ENCODE results near the gene HSPE1. TPM values are rescaled to one million over a fixed set of nuclear protein-coding genes. Genes with fewer than 3 reads are reported as not detected.

The HSPE1 gene
- total and polyA plus RNA-seq, 2 donors (not counting 3 experiments of a cell fraction or from before 2014, with no cell fraction given), result 59.8 to 145 TPM

DNA sequence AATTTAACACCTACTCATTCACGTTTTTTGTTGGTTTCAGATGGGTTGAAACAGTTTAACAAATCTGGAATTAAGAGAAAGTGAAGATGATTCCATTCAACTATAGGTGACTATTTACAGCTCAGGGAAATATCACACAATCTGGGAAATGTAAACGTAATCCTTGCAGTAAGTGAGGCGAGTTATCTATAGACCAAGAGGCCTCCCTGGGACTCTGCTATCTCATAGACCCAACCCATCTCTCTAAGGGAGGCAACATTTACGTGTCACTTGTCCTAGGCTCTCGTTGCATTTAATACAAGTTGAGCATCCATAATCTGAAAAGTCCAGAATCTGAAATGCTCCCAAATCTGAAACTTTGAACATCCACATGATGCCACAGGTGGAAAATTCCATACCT lies 13.7 kb downstream of the HSPE1 start:
- Histone ChIP-seq H3K9ac (replicated peaks; ENCODE audit: extremely low read depth, insufficient read depth, low read length) (no peak overlapping the region), H3K27ac (ENCODE audit: insufficient read depth, low read depth, low read length) (no peak overlapping the region), H3K9me1 (replicated peaks; ENCODE audit: control insufficient read depth, extremely low read depth, insufficient read depth, low read length) (no peaks in the 10 kb centered on the region), H3K79me2 (ENCODE audit: control insufficient read depth, insufficient read depth, low read length) (peaks cover 31% of the 10 kb centered on the region), H2AFZ (ENCODE audit: low read depth, low read length) (no peak overlapping the region), H3K4me1 (ENCODE audit: control insufficient read depth, extremely low read depth, insufficient read depth, low read length) (peaks cover 17% of the 10 kb centered on the region), H3K36me3 (ENCODE audit: control insufficient read depth in 2 of 2, extremely low read depth in 1 of 2, insufficient read depth in 2 of 2, low read length in 2 of 2) (no peaks in the 10 kb centered on the region), H3K9me3 (replicated peaks; ENCODE audit: control insufficient read depth, insufficient read depth, low read length) (no peaks in the 10 kb centered on the region), H3K27me3 (ENCODE audit: control insufficient read depth in 2 of 2, insufficient read depth in 2 of 2, low read length in 2 of 2) (no peaks in the 10 kb centered on the region), H3K4me3 (replicated peaks in 1 of 3; ENCODE audit: insufficient read depth in 1 of 3, low read depth in 1 of 3, low read length in 3 of 3) (no peak overlapping the region), H4K20me1 (replicated peaks; ENCODE audit: control insufficient read depth, extremely low read depth, insufficient read depth, low read length) (peaks cover under 1% of the 10 kb centered on the region), H3K4me2 (ENCODE audit: insufficient read depth, low read length) (no peak overlapping the region)
- ChIA-PET CTCF (interaction anchor here (1.0 kb wide), 1 partner anchor 12 kb away, joined by 3 read pairs; no protein-coding TSS in a partner anchor), POLR2A (interaction anchor here (1.5 kb wide), 1 partner anchor 14 kb away, joined by 7 read pairs; the partner anchor contains the start of genes HSPD1 and HSPE1)
- no peak for DNase-seq (ENCODE audit: low read depth, low spot score)
- no peak for FAIRE-seq
- intact Hi-C loops (cut with micrococcal nuclease) (no loop called here), dilution Hi-C loops (cut with MboI; ENCODE audit: extremely low pct_ligation_motif_present, low sequenced_read_pairs) (no loop called here)
- BruUV-seq (replicated peaks), result no TSS peak
- no peak for TF ChIP-seq POLR2AphosphoS5 (IDR thresholded peaks at IDR 0.05; ENCODE audit: insufficient read depth, low read depth, low read length)
- no peak for TF ChIP-seq MYC (IDR thresholded peaks at IDR 0.05; ENCODE audit: low read depth, low read length)
- TF ChIP-seq, protein P1, sequence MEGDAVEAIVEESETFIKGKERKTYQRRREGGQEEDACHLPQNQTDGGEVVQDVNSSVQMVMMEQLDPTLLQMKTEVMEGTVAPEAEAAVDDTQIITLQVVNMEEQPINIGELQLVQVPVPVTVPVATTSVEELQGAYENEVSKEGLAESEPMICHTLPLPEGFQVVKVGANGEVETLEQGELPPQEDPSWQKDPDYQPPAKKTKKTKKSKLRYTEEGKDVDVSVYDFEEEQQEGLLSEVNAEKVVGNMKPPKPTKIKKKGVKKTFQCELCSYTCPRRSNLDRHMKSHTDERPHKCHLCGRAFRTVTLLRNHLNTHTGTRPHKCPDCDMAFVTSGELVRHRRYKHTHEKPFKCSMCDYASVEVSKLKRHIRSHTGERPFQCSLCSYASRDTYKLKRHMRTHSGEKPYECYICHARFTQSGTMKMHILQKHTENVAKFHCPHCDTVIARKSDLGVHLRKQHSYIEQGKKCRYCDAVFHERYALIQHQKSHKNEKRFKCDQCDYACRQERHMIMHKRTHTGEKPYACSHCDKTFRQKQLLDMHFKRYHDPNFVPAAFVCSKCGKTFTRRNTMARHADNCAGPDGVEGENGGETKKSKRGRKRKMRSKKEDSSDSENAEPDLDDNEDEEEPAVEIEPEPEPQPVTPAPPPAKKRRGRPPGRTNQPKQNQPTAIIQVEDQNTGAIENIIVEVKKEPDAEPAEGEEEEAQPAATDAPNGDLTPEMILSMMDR (IDR thresholded peaks at IDR 0.05; ENCODE audit: extremely low read depth in 1 of 2, insufficient read depth in 1 of 2, low read depth in 1 of 2, low read length in 2 of 2), result no peak
- no peak for TF ChIP-seq GATA2 (IDR thresholded peaks at IDR 0.05; ENCODE audit: insufficient read depth, insufficient read length, low read depth, low read length)
- TF ChIP-seq JUN (IDR thresholded peaks at IDR 0.05; ENCODE audit: borderline replicate concordance, insufficient read depth, insufficient read length, low read depth), result no peak
